HepG2 (cell line): ENCODE results near the gene NCOA7. TPM values are rescaled to one million over a fixed set of nuclear protein-coding genes. Genes with fewer than 3 reads are reported as not detected.
A peak's percentile ranks its signal among the peaks of the same experiment; 100 is the strongest.

Source experiments
- HES4 ChIP-seq: sonication (generic); formaldehyde crosslinking; IDR thresholded peaks from 2 replicates; pipeline ENCODE4 v1.9.0; 2021; ENCODE audit warnings: mild to moderate bottlenecking, missing genetic modification reagents, borderline replicate concordance
- HMG20B ChIP-seq: conservative IDR thresholded peaks from 2 replicates; pipeline ENCODE4 v1.6.1; 2016; ENCODE audit warnings: missing genetic modification reagents, missing compliant biosample characterization
- IKZF5 ChIP-seq: IDR thresholded peaks from 2 replicates; pipeline ENCODE4 v1.6.1; 2018; ENCODE audit warnings: missing genetic modification reagents, mild to moderate bottlenecking, missing compliant biosample characterization
- MEIS2 ChIP-seq: sonication (generic); formaldehyde crosslinking; IDR thresholded peaks from 2 replicates; pipeline ENCODE4 v1.9.0; 2021; ENCODE audit warnings: mild to moderate bottlenecking, missing genetic modification reagents
- MYPOP ChIP-seq: sonication (generic); formaldehyde crosslinking; IDR thresholded peaks from 2 replicates; pipeline ENCODE4 v1.8.1; 2023; ENCODE audit warnings: mild to moderate bottlenecking, moderate library complexity, missing genetic modification reagents
- NFATC3 ChIP-seq: sonication (generic); formaldehyde crosslinking; IDR thresholded peaks from 2 replicates; pipeline ENCODE4 v1.5.1; 2020; ENCODE audit warnings: mild to moderate bottlenecking, missing genetic modification reagents
- SRSF4 ChIP-seq: fragments of 200-400 bp; formaldehyde crosslinking; IDR thresholded peaks from one replicate; pipeline ENCODE4 v1.6.1; 2018; ENCODE audit warnings: mild to moderate bottlenecking, low read depth, low read length, moderate library complexity; ENCODE audit not compliant: poor library complexity, severe bottlenecking
- TOE1 ChIP-seq: sonication (generic); formaldehyde crosslinking; IDR thresholded peaks from 2 replicates; pipeline ENCODE4 v1.4.0; 2020; ENCODE audit warnings: mild to moderate bottlenecking, missing genetic modification reagents
- ZFAT ChIP-seq: sonication (generic); formaldehyde crosslinking; conservative IDR thresholded peaks from 2 replicates; pipeline ENCODE4 v1.8.1; 2023; ENCODE audit warnings: missing genetic modification reagents, inconsistent platforms
- ZFP36 ChIP-seq: fragments of 150-350 bp; IDR thresholded peaks from 2 replicates; pipeline ENCODE4 v1.6.1; 2018; ENCODE audit warnings: borderline replicate concordance, low read length, low read depth; ENCODE audit not compliant: partially characterized antibody
- ZNF121 ChIP-seq: sonication (generic); formaldehyde crosslinking; IDR thresholded peaks from 2 replicates; pipeline ENCODE4 v1.5.0; 2020; ENCODE audit warnings: mild to moderate bottlenecking, missing genetic modification reagents
- ZNF142 ChIP-seq: sonication (generic); formaldehyde crosslinking; IDR thresholded peaks from 2 replicates; pipeline ENCODE4 v1.4.0; 2020; ENCODE audit warnings: missing genetic modification reagents
- ZNF232 ChIP-seq: sonication (generic); formaldehyde crosslinking; IDR thresholded peaks from 2 replicates; pipeline ENCODE4 v1.4.0; 2020; ENCODE audit warnings: missing genetic modification reagents, borderline replicate concordance
- ZNF543 ChIP-seq: sonication (generic); formaldehyde crosslinking; IDR thresholded peaks from 2 replicates; pipeline ENCODE4 v1.4.0; 2020; ENCODE audit warnings: mild to moderate bottlenecking, missing genetic modification reagents
- ZNF562 ChIP-seq: sonication (generic); formaldehyde crosslinking; IDR thresholded peaks from 2 replicates; pipeline ENCODE4 v1.8.0; 2022; ENCODE audit warnings: missing genetic modification reagents, borderline replicate concordance
- ZNF569 ChIP-seq: sonication (generic); formaldehyde crosslinking; IDR thresholded peaks from 2 replicates; pipeline ENCODE4 v1.5.0; 2020; ENCODE audit warnings: mild to moderate bottlenecking, missing genetic modification reagents, moderate library complexity, borderline replicate concordance
- polyA plus RNA-seq, 8 experiments: library from polyadenylated mRNA; depleted of rRNA in 3 of 8; stranded (reverse) in 7 of 8; unstranded in 1 of 8; fragments of >200 nt; fragmentation: Illumina TruSeq in 4 of 8; extraction: Trizol in 4 of 8; gene quantifications; 2 replicates each; pipeline versions ENCODE4 v1.2.1 to v1.2.3, GENCODE V29; 2011 to 2016; ENCODE audit warnings: low read depth in 4 of 8, missing spikeins in 1 of 8, mixed read lengths in 1 of 8; ENCODE audit not compliant: insufficient read depth in 1 of 8
- total RNA-seq, 5 experiments: library from RNA; depleted of rRNA; stranded (reverse); fragments of >200 nt; fragmentation: Illumina TruSeq; extraction: Trizol; gene quantifications; 2 replicates each; pipeline ENCODE4 v1.2.3, GENCODE V29; 2016; ENCODE audit warnings: low read depth in 1 of 5
- TF ChIP-seq, protein P1 (sequence below): sonication (generic); formaldehyde crosslinking; IDR thresholded peaks from 2 replicates; pipeline ENCODE4 v1.5.0; 2020; ENCODE audit warnings: missing genetic modification reagents
- TF ChIP-seq, protein P2 (sequence below): sonication (generic); formaldehyde crosslinking; IDR thresholded peaks from 2 replicates; pipeline ENCODE4 v1.5.0; 2020; ENCODE audit warnings: missing genetic modification reagents

The NCOA7 gene
- total and polyA plus RNA-seq, 2 of the 13 experiments (the other 11 are each of a cell fraction or from before 2014, with no cell fraction given) = 13.6 to 20.8 TPM

- TF ChIP-seq ZNF142 (CRISPR knock-in tag) = peak; percentile 79
- TF ChIP-seq SRSF4 = no peak
- TF ChIP-seq, protein P1, sequence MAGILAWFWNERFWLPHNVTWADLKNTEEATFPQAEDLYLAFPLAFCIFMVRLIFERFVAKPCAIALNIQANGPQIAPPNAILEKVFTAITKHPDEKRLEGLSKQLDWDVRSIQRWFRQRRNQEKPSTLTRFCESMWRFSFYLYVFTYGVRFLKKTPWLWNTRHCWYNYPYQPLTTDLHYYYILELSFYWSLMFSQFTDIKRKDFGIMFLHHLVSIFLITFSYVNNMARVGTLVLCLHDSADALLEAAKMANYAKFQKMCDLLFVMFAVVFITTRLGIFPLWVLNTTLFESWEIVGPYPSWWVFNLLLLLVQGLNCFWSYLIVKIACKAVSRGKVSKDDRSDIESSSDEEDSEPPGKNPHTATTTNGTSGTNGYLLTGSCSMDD (CRISPR knock-in tag) = no peak
- TF ChIP-seq ZNF543 (CRISPR knock-in tag) = peak; percentile 46; the same call in 1 of the 2 replicates
- TF ChIP-seq ZNF121 (CRISPR knock-in tag) = no peak
- peak; percentile 58 for TF ChIP-seq HES4 (CRISPR knock-in tag)
- no peak for TF ChIP-seq TOE1
- peak; percentile 65; the same call in 1 of the 2 replicates for TF ChIP-seq ZNF569
- TF ChIP-seq ZNF232 (CRISPR knock-in tag) = peak; percentile 83; the same call in 1 of the 2 replicates
- TF ChIP-seq HMG20B (CRISPR knock-in tag) = no peak; the same call in 1 of the 2 replicates
- TF ChIP-seq MYPOP = peak; percentile 95
- no peak for TF ChIP-seq ZFP36
- TF ChIP-seq IKZF5 (CRISPR knock-in tag) = no peak; the same call in 1 of the 2 replicates
- TF ChIP-seq ZNF562 (CRISPR knock-in tag) = no peak
- TF ChIP-seq, protein P2, sequence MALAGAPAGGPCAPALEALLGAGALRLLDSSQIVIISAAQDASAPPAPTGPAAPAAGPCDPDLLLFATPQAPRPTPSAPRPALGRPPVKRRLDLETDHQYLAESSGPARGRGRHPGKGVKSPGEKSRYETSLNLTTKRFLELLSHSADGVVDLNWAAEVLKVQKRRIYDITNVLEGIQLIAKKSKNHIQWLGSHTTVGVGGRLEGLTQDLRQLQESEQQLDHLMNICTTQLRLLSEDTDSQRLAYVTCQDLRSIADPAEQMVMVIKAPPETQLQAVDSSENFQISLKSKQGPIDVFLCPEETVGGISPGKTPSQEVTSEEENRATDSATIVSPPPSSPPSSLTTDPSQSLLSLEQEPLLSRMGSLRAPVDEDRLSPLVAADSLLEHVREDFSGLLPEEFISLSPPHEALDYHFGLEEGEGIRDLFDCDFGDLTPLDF (CRISPR knock-in tag) = 0 out of 2 replicates have a peak, but pooled peaks have one; percentile 29
- peak; percentile 63; the same call in 1 of the 2 replicates for TF ChIP-seq MEIS2 (CRISPR knock-in tag)
- TF ChIP-seq NFATC3 (CRISPR knock-in tag) = 0 out of 2 replicates have a peak, but pooled peaks have one; percentile 82
- TF ChIP-seq ZFAT = no peak; the same call in 1 of the 2 replicates
These were observed 10.0 kb upstream of the NCOA7 start (continued) for GRCh38 chr6:125780540-125781313.
